Activated T-cell treated with anti-CD3 and anti-CD28 coated beads, Interleukin-2, amount 50 U/mL, for 24 hours (primary cell): ENCODE data around the gene KRT39.

Experiments used
- DNase-seq: peaks from one replicate; pipeline ENCODE4 v3.0.0-alpha.2; 2020
- H3K27ac Mint-ChIP-seq: 2 replicates; pipeline ENCODE4 v1.8.0; 2020; ENCODE audit warnings: mild to moderate bottlenecking, mixed read lengths
- H3K27me3 Mint-ChIP-seq: 2 replicates; pipeline ENCODE4 v1.8.0; 2020; ENCODE audit warnings: mixed read lengths
- H3K36me3 Mint-ChIP-seq: 2 replicates; pipeline ENCODE4 v1.8.0; 2020; ENCODE audit warnings: low read depth, mixed read lengths
- H3K4me1 Mint-ChIP-seq: 2 replicates; pipeline ENCODE4 v1.8.0; 2020; ENCODE audit warnings: low read depth, mixed read lengths
- H3K4me3 Mint-ChIP-seq: 2 replicates; pipeline ENCODE4 v1.8.0; 2020; ENCODE audit warnings: mild to moderate bottlenecking, moderate library complexity, mixed read lengths
- H3K9me3 Mint-ChIP-seq: 2 replicates; pipeline ENCODE4 v1.8.0; 2020; ENCODE audit warnings: mixed read lengths

Gene KRT39

DNA sequence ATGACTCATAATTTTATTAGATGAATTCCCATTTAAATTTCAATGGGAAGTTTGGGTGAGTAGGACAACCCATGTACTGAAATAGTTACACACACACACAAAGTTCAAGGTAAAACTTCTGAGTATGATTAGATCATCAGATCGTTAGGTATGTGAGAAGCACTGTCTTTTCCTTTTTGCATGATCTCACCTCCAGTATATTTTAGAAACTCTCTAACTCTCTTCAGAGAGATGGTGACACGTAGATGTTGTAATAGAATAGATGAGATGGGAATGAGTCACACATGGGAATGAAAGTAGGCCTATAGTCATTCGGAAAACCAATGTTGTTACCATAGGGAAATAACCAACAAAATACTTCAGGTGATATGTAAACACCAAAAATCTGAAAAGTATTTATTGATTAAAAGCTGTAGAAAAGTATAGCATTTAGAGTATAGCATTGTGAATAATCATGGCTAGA, 51.5 kb downstream of the KRT39 start:
- H3K9me3 Mint-ChIP-seq, result no peaks in the 10 kb centered on the region
- H3K27ac Mint-ChIP-seq, result no peak overlapping the region
- no peak overlapping the region for H3K4me3 Mint-ChIP-seq
- DNase-seq, result no peak
- H3K36me3 Mint-ChIP-seq, result no peaks in the 10 kb centered on the region
- H3K4me1 Mint-ChIP-seq, result peaks cover 4% of the 10 kb centered on the region
- peaks cover 16% of the 10 kb centered on the region for H3K27me3 Mint-ChIP-seq

DNA sequence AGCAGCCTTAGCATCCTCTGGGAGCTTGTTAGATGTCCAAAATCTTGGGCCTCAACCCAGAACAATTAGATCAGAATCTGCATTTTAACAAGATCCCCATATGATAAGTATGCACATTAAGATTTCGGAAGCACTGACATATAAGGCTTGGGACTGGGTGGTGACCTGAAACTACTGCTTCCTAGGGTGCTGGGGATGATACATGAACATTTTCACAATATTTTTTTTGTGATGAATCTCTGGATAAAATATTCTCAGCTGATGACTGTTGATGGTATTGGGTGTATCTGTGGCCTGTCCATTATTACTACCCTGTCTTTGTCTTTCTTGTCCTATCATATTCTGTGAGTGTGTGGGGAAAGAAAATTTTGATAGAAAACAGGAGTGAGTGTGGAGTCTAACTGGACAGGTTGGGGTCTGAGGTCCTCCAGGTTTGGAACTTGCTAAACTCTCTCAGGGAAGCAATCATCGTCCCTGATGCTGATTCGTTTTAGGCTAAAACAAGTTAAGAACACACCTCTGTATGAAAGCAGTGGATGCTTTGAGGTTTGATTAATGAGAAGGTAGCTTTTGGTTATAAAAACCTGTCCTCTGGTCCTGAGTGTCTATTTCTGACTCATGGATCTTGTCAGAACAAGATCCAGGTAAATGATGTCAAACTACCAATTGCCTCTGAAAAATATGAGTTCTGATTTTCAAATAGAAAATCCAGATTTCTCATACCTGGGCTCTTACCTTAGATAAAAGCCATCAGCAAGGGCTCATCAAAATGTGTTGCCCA, 52.5 kb downstream of the KRT39 start:
- H3K27me3 Mint-ChIP-seq, result peaks cover 19% of the 10 kb centered on the region
- H3K36me3 Mint-ChIP-seq, result no peaks in the 10 kb centered on the region
- DNase-seq, result no peak
- no peak overlapping the region for H3K27ac Mint-ChIP-seq
- no peak overlapping the region for H3K4me3 Mint-ChIP-seq
- H3K4me1 Mint-ChIP-seq, result peaks cover 7% of the 10 kb centered on the region
- H3K9me3 Mint-ChIP-seq, result no peaks in the 10 kb centered on the region

DNA sequence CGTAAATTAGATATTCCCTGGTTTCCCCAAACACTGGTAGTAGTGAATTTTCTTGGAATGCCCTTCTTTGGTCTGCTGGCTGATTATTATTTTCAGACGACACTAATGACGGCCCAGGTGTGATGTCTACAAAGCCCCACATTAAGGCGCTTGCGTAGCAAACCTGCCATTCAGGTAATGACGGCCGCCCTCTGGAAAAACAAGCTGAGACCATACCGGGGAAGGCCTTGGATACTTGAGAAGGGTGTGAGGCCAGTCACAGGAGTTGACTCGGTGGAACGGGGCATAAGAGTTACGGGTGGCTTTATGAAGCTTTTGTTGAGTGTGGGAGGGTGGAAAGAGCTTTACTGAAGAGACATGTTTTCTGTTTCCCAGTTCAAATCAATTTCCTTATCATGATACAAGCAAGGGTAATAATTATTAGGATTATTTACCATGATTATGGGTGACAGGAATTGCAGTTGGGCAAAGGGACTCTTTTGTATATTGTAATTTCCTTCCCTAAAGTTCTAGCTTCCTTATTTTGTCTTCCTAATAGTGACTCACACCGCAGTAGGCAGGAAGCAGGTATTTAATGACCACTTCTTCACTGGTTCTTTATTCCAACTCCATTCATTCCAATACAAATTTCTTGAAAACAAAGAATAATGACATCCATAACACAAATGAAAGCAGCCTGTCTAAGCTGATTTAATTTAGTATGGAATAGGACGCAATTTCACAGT, 54.1 kb downstream of the KRT39 start:
- H3K4me3 Mint-ChIP-seq, result no peak overlapping the region
- DNase-seq, result no peak
- H3K4me1 Mint-ChIP-seq, result peaks cover 7% of the 10 kb centered on the region
- H3K9me3 Mint-ChIP-seq, result no peaks in the 10 kb centered on the region
- peaks cover 35% of the 10 kb centered on the region for H3K27me3 Mint-ChIP-seq
- no peaks in the 10 kb centered on the region for H3K36me3 Mint-ChIP-seq
- no peak overlapping the region for H3K27ac Mint-ChIP-seq

DNA sequence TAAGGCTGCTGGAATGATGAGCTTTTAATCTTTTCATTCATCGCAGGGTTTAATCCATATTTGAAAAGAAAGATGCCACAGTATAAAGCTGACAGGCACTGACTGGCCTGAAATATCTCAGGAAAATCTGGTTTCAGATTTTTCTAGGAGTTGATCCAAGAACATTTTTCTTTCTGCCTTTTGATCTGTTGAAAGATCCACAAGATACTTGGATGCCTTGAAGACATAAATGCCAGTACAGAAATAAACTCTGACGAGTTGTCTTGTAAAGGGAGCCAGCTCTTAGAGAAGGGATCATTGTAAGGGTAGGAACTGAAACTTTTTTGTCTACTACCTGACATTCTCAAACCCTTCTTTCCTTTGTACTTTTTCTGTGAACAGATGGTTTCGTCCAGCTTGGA, 56.3 kb downstream of the KRT39 start:
- no peak for DNase-seq
- Mint-ChIP-seq H3K27ac (no peak overlapping the region), H3K27me3 (peaks cover 49% of the 10 kb centered on the region), H3K4me1 (peaks cover 7% of the 10 kb centered on the region), H3K4me3 (no peak overlapping the region), H3K9me3 (no peaks in the 10 kb centered on the region), H3K36me3 (no peaks in the 10 kb centered on the region)

DNA sequence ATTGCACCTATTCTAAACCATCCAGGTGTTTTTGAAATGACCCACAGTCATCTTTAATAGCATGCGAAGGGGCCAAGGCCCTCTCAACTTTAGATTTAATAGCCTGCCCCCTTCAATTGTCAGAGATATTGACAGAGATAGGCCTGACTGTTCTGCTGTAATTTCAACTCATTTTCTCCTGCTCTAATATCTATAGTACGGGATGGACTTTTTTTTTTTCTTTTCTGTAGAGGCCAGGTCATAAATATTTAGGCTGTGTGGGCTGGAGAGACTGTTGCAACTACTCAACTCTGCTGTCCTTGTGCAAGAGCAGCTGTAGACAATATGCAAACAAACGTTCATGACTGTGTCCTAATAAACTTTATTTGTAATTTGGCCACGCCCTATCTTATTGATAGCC, 57.0 kb downstream of the KRT39 start:
- H3K4me1 Mint-ChIP-seq, result peaks cover 3% of the 10 kb centered on the region
- no peak for DNase-seq
- no peak overlapping the region for H3K4me3 Mint-ChIP-seq
- no peaks in the 10 kb centered on the region for H3K9me3 Mint-ChIP-seq
- peaks cover 52% of the 10 kb centered on the region for H3K27me3 Mint-ChIP-seq
- no peaks in the 10 kb centered on the region for H3K36me3 Mint-ChIP-seq
- H3K27ac Mint-ChIP-seq, result no peak overlapping the region

DNA sequence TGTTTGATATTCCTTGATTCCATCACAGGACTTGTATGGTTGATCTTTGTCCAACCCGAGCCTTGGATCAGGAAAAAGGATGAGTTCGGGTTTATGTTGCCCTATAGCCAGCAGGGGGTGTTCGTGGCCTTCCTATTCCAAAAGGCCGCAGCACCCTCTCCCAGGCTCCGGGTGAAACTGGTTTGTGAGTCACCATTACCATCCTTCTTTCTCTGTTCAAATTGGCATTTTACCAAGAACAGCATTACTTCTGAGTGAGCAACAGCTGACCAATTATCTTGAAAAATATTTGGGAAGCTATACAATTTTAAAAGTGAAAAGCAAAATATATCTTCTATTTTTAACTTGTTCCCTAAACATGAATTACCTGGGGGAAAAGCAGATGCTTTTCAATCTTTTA, 57.4 kb downstream of the KRT39 start:
- no peak overlapping the region for H3K27ac Mint-ChIP-seq
- no peak overlapping the region for H3K4me3 Mint-ChIP-seq
- DNase-seq, result peak; percentile 65
- peaks cover 56% of the 10 kb centered on the region for H3K27me3 Mint-ChIP-seq
- H3K36me3 Mint-ChIP-seq, result no peaks in the 10 kb centered on the region
- no peaks in the 10 kb centered on the region for H3K9me3 Mint-ChIP-seq
- H3K4me1 Mint-ChIP-seq, result peaks cover 3% of the 10 kb centered on the region
